ENCODE data around the gene ELAVL1.

GRCh38 chr19:8020681-8021080 lies 15.2 kb upstream of the ELAVL1 start:
- TF ChIP-seq, protein P1, sequence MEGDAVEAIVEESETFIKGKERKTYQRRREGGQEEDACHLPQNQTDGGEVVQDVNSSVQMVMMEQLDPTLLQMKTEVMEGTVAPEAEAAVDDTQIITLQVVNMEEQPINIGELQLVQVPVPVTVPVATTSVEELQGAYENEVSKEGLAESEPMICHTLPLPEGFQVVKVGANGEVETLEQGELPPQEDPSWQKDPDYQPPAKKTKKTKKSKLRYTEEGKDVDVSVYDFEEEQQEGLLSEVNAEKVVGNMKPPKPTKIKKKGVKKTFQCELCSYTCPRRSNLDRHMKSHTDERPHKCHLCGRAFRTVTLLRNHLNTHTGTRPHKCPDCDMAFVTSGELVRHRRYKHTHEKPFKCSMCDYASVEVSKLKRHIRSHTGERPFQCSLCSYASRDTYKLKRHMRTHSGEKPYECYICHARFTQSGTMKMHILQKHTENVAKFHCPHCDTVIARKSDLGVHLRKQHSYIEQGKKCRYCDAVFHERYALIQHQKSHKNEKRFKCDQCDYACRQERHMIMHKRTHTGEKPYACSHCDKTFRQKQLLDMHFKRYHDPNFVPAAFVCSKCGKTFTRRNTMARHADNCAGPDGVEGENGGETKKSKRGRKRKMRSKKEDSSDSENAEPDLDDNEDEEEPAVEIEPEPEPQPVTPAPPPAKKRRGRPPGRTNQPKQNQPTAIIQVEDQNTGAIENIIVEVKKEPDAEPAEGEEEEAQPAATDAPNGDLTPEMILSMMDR (IDR thresholded peaks at IDR 0.05) = no peak
- TF ChIP-seq NRF1 (IDR thresholded peaks at IDR 0.05; ENCODE audit: low read depth, low read length) = no peak
- no peak for TF ChIP-seq FOSL2 (IDR thresholded peaks at IDR 0.05; ENCODE audit: borderline replicate concordance, low read depth)
- TF ChIP-seq PBX3 (IDR thresholded peaks at IDR 0.05) = no peak
- no peak for TF ChIP-seq NFIC (IDR thresholded peaks at IDR 0.05; ENCODE audit: borderline replicate concordance)
- TF ChIP-seq, protein P2, sequence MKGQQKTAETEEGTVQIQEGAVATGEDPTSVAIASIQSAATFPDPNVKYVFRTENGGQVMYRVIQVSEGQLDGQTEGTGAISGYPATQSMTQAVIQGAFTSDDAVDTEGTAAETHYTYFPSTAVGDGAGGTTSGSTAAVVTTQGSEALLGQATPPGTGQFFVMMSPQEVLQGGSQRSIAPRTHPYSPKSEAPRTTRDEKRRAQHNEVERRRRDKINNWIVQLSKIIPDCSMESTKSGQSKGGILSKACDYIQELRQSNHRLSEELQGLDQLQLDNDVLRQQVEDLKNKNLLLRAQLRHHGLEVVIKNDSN (IDR thresholded peaks at IDR 0.05; ENCODE audit: borderline replicate concordance, low read depth) = no peak
- no peak for TF ChIP-seq EP300 (IDR thresholded peaks at IDR 0.05; ENCODE audit: borderline replicate concordance in 1 of 2, low read depth in 1 of 2, low read length in 1 of 2)
- TF ChIP-seq TAF1 (IDR thresholded peaks at IDR 0.05; ENCODE audit: borderline replicate concordance, low read depth, low read length) = no peak
- TF ChIP-seq SMC3 (IDR thresholded peaks at IDR 0.05; ENCODE audit: low read depth, low read length) = no peak
- TF ChIP-seq, protein P3, sequence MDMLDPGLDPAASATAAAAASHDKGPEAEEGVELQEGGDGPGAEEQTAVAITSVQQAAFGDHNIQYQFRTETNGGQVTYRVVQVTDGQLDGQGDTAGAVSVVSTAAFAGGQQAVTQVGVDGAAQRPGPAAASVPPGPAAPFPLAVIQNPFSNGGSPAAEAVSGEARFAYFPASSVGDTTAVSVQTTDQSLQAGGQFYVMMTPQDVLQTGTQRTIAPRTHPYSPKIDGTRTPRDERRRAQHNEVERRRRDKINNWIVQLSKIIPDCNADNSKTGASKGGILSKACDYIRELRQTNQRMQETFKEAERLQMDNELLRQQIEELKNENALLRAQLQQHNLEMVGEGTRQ (IDR thresholded peaks at IDR 0.05; ENCODE audit: borderline replicate concordance, low read depth, low read length) = no peak
- TF ChIP-seq POLR2AphosphoS5 (IDR thresholded peaks at IDR 0.05; ENCODE audit: low read depth, low read length) = no peak
- no peak for TF ChIP-seq TEAD4 (IDR thresholded peaks at IDR 0.05; ENCODE audit: borderline replicate concordance, insufficient read depth)

Measured in SK-N-SH (cell line).